B cell (primary cell): ENCODE measurements around the gene CST11. TPM values are rescaled to one million over a fixed set of nuclear protein-coding genes. Genes with fewer than 3 reads are reported as not detected.

ENCODE experiments used
- ATAC-seq: fragments of 200-7000 bp; cut with Tn5 transposase; one replicate; pipeline ENCODE4 v1.10.0; 2021; ENCODE audit warnings: low read depth, mild to moderate bottlenecking, moderate number of reproducible peaks, moderate library complexity
- CTCF ChIA-PET: fragments of 350-600 bp; sonication (Branson Sonifier 250); formaldehyde crosslinking; loops from one replicate; lab custom pipeline; 2021; ENCODE audit warnings: antibody characterized with exemption, inconsistent platforms; lab: Charles Lee
- POLR2A ChIA-PET: fragments of 350-600 bp; sonication (Branson Sonifier 250); formaldehyde crosslinking; loops from one replicate; lab custom pipeline; 2021; ENCODE audit warnings: antibody characterized with exemption; lab: Charles Lee
- DNase-seq: peaks from one replicate; pipeline ENCODE4 v3.0.0; 2013
- H2AFZ ChIP-seq: 2 replicates; pipeline ENCODE4 v1.6.1; 2012; ENCODE audit warnings: mild to moderate bottlenecking, low read depth, low read length; ENCODE audit not compliant: insufficient read depth, poor library complexity, severe bottlenecking
- H3K27ac ChIP-seq, 2 donors: 1 replicate in 1 of 2; 2 replicates in 1 of 2; pipeline ENCODE4 v1.5.1; 2012 to 2013; ENCODE audit warnings: low read length in 2 of 2, mild to moderate bottlenecking in 2 of 2, moderate library complexity in 1 of 2
- H3K27me3 ChIP-seq, 4 experiments: fragments of 200-600 bp in 1 of 4; sonication (generic) in 1 of 4; replicated peaks in 1 of 4; 1 replicate in 2 of 4; 2 replicates in 2 of 4; pipeline versions ENCODE4 v1.6.1 to v1.7.0; 2013 to 2016; ENCODE audit warnings: low read length in 3 of 4, mild to moderate bottlenecking in 2 of 4, mixed read lengths in 1 of 4, moderate library complexity in 1 of 4; ENCODE audit not compliant: insufficient read depth in 4 of 4, control insufficient read depth in 3 of 4; ENCODE audit errors: control extremely low read depth in 1 of 4
- H3K36me3 ChIP-seq, 2 experiments: replicated peaks in 1 of 2; 1 replicate in 1 of 2; 2 replicates in 1 of 2; pipeline versions ENCODE4 v1.6.1 to v1.7.1; 2013; ENCODE audit warnings: low read length in 1 of 2; ENCODE audit not compliant: insufficient read depth in 2 of 2, control insufficient read depth in 1 of 2; ENCODE audit errors: control extremely low read depth in 1 of 2, extremely low read depth in 1 of 2
- H3K4me1 ChIP-seq, 2 donors: fragments of 200-600 bp in 1 of 2; sonication (generic) in 1 of 2; 1 replicate in 1 of 2; 2 replicates in 1 of 2; pipeline versions ENCODE4 v1.5.1 to v1.6.1; 2013 to 2017; ENCODE audit warnings: low read length in 2 of 2; ENCODE audit not compliant: control insufficient read depth in 2 of 2, insufficient read depth in 2 of 2
- H3K4me2 ChIP-seq: replicated peaks from 2 replicates; pipeline ENCODE3; 2012; ENCODE audit warnings: mild to moderate bottlenecking, low read depth, low read length; ENCODE audit not compliant: poor library complexity, severe bottlenecking
- H3K4me3 ChIP-seq, 5 experiments: fragments of 200-600 bp in 1 of 5; sonication (generic) in 1 of 5; 1 replicate in 3 of 5; 2 replicates in 2 of 5; pipeline versions ENCODE4 v1.5.1 to v1.7.0; 2011 to 2016; ENCODE audit warnings: low read length in 4 of 5, mild to moderate bottlenecking in 4 of 5, low read depth in 2 of 5, control low read depth in 1 of 5, moderate library complexity in 1 of 5; ENCODE audit not compliant: insufficient read depth in 1 of 5; ENCODE audit errors: control extremely low read depth in 1 of 5, extremely low read depth in 1 of 5
- H3K79me2 ChIP-seq: fragments of 200-600 bp; sonication (generic); one replicate; pipeline ENCODE4 v1.6.0; 2016; ENCODE audit warnings: low read length; ENCODE audit not compliant: control insufficient read depth, insufficient read depth
- H3K9ac ChIP-seq: fragments of 200-600 bp; sonication (generic); 2 replicates; pipeline ENCODE4 v1.6.1; 2017; ENCODE audit warnings: mild to moderate bottlenecking, low read length, moderate library complexity
- H3K9me3 ChIP-seq, 3 donors: one replicate each; pipeline versions ENCODE4 v1.6.1 to v1.7.1; 2013; ENCODE audit warnings: low read length in 2 of 3; ENCODE audit not compliant: control insufficient read depth in 2 of 3, insufficient read depth in 1 of 3; ENCODE audit errors: control extremely low read depth in 1 of 3
- H4K20me1 ChIP-seq: 2 replicates; pipeline ENCODE4 v1.6.0; 2012; ENCODE audit warnings: mild to moderate bottlenecking, low read length; ENCODE audit not compliant: insufficient read depth, control insufficient read depth, poor library complexity, severe bottlenecking
- H3K27ac Mint-ChIP-seq: one replicate; pipeline ENCODE4 v1.8.0; 2021; ENCODE audit warnings: mixed read lengths
- H3K27me3 Mint-ChIP-seq: one replicate; pipeline ENCODE4 v1.8.0; 2021; ENCODE audit warnings: mixed read lengths
- H3K4me1 Mint-ChIP-seq: one replicate; pipeline ENCODE4 v1.8.0; 2021; ENCODE audit warnings: mixed read lengths
- H3K4me3 Mint-ChIP-seq: one replicate; pipeline ENCODE4 v1.8.0; 2021; ENCODE audit warnings: mixed read lengths
- H3K9me3 Mint-ChIP-seq: one replicate; pipeline ENCODE4 v1.8.0; 2022; ENCODE audit warnings: mixed read lengths; ENCODE audit not compliant: insufficient read depth
- CTCF ChIP-seq: fragments of 200-600 bp; IDR thresholded peaks from one replicate; pipeline ENCODE4 v1.8.0; 2022; ENCODE audit warnings: antibody characterized with exemption, mild to moderate bottlenecking
- EZH2 ChIP-seq: IDR thresholded peaks from 2 replicates; pipeline ENCODE4 v1.6.1; 2012; ENCODE audit warnings: borderline replicate concordance, low read depth, mild to moderate bottlenecking, moderate library complexity, low read length; ENCODE audit not compliant: insufficient read depth, poor library complexity, severe bottlenecking
- WGBS: methylation state at CpG from one replicate; pipeline ENCODE4 v1.1.5; 2013; ENCODE audit warnings: missing lambda C conversion rate; ENCODE audit not compliant: insufficient coverage; 5-methylcytosine and 5-hydroxymethylcytosine counted together
- intact Hi-C: fragments of 100-400 bp; cut with micrococcal nuclease; formaldehyde crosslinking; loops from one replicate; pipeline ENCODE4 v1.10.0; 2022
- polyA minus RNA-seq: library from RNA; depleted of rRNA, polyadenylated mRNA; stranded (reverse); fragments of >200 nt; gene quantifications from 2 replicates; pipeline ENCODE4 v1.2.3, GENCODE V29; 2012
- polyA plus RNA-seq: library from polyadenylated mRNA; depleted of rRNA; stranded (reverse); fragments of >200 nt; gene quantifications from 2 replicates; pipeline ENCODE4 v1.2.3, GENCODE V29; 2012
- total RNA-seq, 2 donors: library from RNA; stranded (reverse); fragments of 120-200 nt in 1 of 2; gene quantifications; 1 replicate in 1 of 2; 2 replicates in 1 of 2; pipeline versions ENCODE4 v1.2.3 to v1.2.4, GENCODE V29; 2013 to 2022

CST11 gene
- total RNA-seq (not detected in 2 replicates), polyA plus RNA-seq (not detected in 2 replicates), polyA minus RNA-seq (not detected in 2 replicates)
- total RNA-seq (2013), result not detected

GRCh38 chr20:23452776-23453175, at the start of gene CST11:
Gene CST11, minus strand, starts transcription at chr20:23452876. Its CDS starts 65 bp downstream, at chr20:23452811.
- intact Hi-C loops, result no loop called here
- Mint-ChIP-seq H3K27ac (no peak within 1 kb of the TSS), H3K4me1 (no peaks in the 10 kb centered on the region), H3K9me3 (no peaks in the 10 kb centered on the region), H3K27me3 (peaks cover 4% of the 10 kb centered on the region), H3K4me3 (no peak within 1 kb of the TSS)
- no peak within 1 kb of the TSS for H3K27ac ChIP-seq
- H4K20me1 ChIP-seq, result no peaks in the 10 kb centered on the region
- no peak within 1 kb of the TSS for H3K4me2 ChIP-seq
- ChIA-PET CTCF (no interaction called here), POLR2A (no interaction called here)
- peaks cover 2 to 9% of the 10 kb centered on the region in 2 donors for H3K4me1 ChIP-seq
- no peak for TF ChIP-seq CTCF
- TF ChIP-seq EZH2, result no peak
- 75% methylated on average over 2 of the region's 4 CpGs for WGBS
- peaks cover 0 to 3% (median 0%) of the 10 kb centered on the region in 4 experiments for H3K27me3 ChIP-seq
- no peak for ATAC-seq
- no peaks in the 10 kb centered on the region for H3K36me3 ChIP-seq
- DNase-seq, result no peak
- no peak within 1 kb of the TSS for H2AFZ ChIP-seq
- H3K79me2 ChIP-seq, result no peaks in the 10 kb centered on the region
- no peak within 1 kb of the TSS for H3K4me3 ChIP-seq
- H3K9ac ChIP-seq, result no peak within 1 kb of the TSS
- peaks cover 0 to 8% (median 3%) of the 10 kb centered on the region in 3 donors for H3K9me3 ChIP-seq

DNA sequence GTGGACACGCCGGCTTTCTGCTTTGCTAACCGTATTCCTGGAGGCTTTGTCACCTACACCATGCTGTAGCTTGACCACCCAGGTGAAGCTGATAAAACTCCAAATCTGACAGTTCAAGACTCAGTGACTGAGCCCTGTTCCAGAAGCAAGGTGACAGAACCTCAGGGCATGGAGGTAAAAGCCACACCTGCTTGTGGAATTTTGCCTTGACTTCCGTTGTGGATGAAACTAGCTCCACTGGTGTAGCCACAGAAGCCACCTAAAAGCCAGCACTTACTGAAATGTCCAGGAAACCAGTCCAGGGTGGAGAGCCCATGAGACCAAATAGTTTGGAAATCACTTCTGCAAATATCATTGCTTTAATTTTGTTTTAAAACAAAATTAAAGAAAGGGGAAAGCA, 49.2 kb upstream of the CST11 start:
- CTCF ChIA-PET, result no interaction called here
- TF ChIP-seq EZH2 (no peak), CTCF (no peak)

More for the DNA sequence above, 49.2 kb upstream of the CST11 start:
- no peaks in the 10 kb centered on the region for H4K20me1 ChIP-seq
- no peaks in the 10 kb centered on the region for H3K27me3 ChIP-seq
- Mint-ChIP-seq H3K4me1 (no peaks in the 10 kb centered on the region), H3K27me3 (peaks cover 16% of the 10 kb centered on the region), H3K4me3 (no peak overlapping the region), H3K27ac (no peak overlapping the region), H3K9me3 (peaks cover 5% of the 10 kb centered on the region)
- intact Hi-C loops, result no loop called here
- no peaks in the 10 kb centered on the region for H3K79me2 ChIP-seq
- no peaks in the 10 kb centered on the region for H3K36me3 ChIP-seq
- no peaks in the 10 kb centered on the region for H3K9me3 ChIP-seq
- no peak overlapping the region for H3K9ac ChIP-seq
- no peaks in the 10 kb centered on the region for H3K4me1 ChIP-seq
- no peak overlapping the region for H3K27ac ChIP-seq
- POLR2A ChIA-PET, result no interaction called here
- no peak overlapping the region for H3K4me3 ChIP-seq
- ATAC-seq (no peak), DNase-seq (no peak)
- H2AFZ ChIP-seq, result no peak overlapping the region
- 94% methylated on average over 4 of the region's 4 CpGs for WGBS
- no peak overlapping the region for H3K4me2 ChIP-seq
